ENCODE measurements around the gene CADPS2. TPM values are rescaled to one million over a fixed set of nuclear protein-coding genes. Genes with fewer than 3 reads are reported as not detected.

CADPS2 gene
- total and polyA plus RNA-seq, 7 donors, result 4.7 to 13.0 (median 9.5) TPM

GRCh38 chr7:122746948-122747347 is 139.3 kb downstream of the CADPS2 start:
- Histone ChIP-seq H3K27ac (no peak overlapping the region), H3K4me1 (no peaks in the 10 kb centered on the region), H3K36me3 (no peaks in the 10 kb centered on the region), H3K27me3 (no peaks in the 10 kb centered on the region), H3K4me3 (no peak overlapping the region), H3K9me3 (no peaks in the 10 kb centered on the region)
- no peak for DNase-seq
- intact Hi-C loops (cut with DNase I), result no loop called here
- no peak for TF ChIP-seq CTCF (IDR thresholded peaks at IDR 0.05)
- no peak for TF ChIP-seq POLR2A (IDR thresholded peaks at IDR 0.05)
- TF ChIP-seq EP300 (IDR thresholded peaks at IDR 0.05), result no peak
- TF ChIP-seq POLR2AphosphoS5 (IDR thresholded peaks at IDR 0.05), result no peak
- WGBS, 2 donors, result 70 to 96% methylated on average over 2 of the region's 2 CpGs

GRCh38 chr7:122743211-122743610 is 143.0 kb downstream of the CADPS2 start:
- Histone ChIP-seq H3K27me3 (no peaks in the 10 kb centered on the region), H3K4me3 (no peak overlapping the region), H3K27ac (no peak overlapping the region), H3K4me1 (no peaks in the 10 kb centered on the region), H3K9me3 (no peaks in the 10 kb centered on the region), H3K36me3 (no peaks in the 10 kb centered on the region)
- no peak for DNase-seq
- TF ChIP-seq EP300 (IDR thresholded peaks at IDR 0.05), result no peak
- TF ChIP-seq CTCF (IDR thresholded peaks at IDR 0.05), result no peak
- TF ChIP-seq POLR2A (IDR thresholded peaks at IDR 0.05), result no peak
- TF ChIP-seq POLR2AphosphoS5 (IDR thresholded peaks at IDR 0.05), result no peak
- intact Hi-C loops (cut with DNase I), result no loop called here

GRCh38 chr7:122738947-122739346 is 147.3 kb downstream of the CADPS2 start:
- no peak overlapping the region for H3K27ac ChIP-seq
- H3K36me3 ChIP-seq, result no peaks in the 10 kb centered on the region
- no peak for TF ChIP-seq CTCF (IDR thresholded peaks at IDR 0.05)
- no peak for TF ChIP-seq EP300 (IDR thresholded peaks at IDR 0.05)
- no peak for TF ChIP-seq POLR2AphosphoS5 (IDR thresholded peaks at IDR 0.05)
- no peak for TF ChIP-seq POLR2A (IDR thresholded peaks at IDR 0.05)
- H3K27me3 ChIP-seq, result no peaks in the 10 kb centered on the region
- H3K9me3 ChIP-seq, result no peaks in the 10 kb centered on the region
- H3K4me1 ChIP-seq, result no peaks in the 10 kb centered on the region
- intact Hi-C loops (cut with DNase I), result no loop called here
- 73 to 93% methylated on average over 2 of the region's 2 CpGs for WGBS, 2 donors
- DNase-seq, result no peak
- H3K4me3 ChIP-seq, result no peak overlapping the region

- no peak overlapping the region for H3K27ac ChIP-seq
- DNase-seq, result no peak
- WGBS, 2 donors, result 90 to 96% methylated on average over 1 of the region's 1 CpG
- no peaks in the 10 kb centered on the region for H3K27me3 ChIP-seq
- intact Hi-C loops (cut with DNase I), result no loop called here
- H3K4me1 ChIP-seq, result no peaks in the 10 kb centered on the region
- no peaks in the 10 kb centered on the region for H3K36me3 ChIP-seq
- H3K9me3 ChIP-seq, result no peaks in the 10 kb centered on the region
- H3K4me3 ChIP-seq, result no peak overlapping the region
- TF ChIP-seq CTCF (IDR thresholded peaks at IDR 0.05), result no peak
- no peak for TF ChIP-seq POLR2A (IDR thresholded peaks at IDR 0.05)
- TF ChIP-seq EP300 (IDR thresholded peaks at IDR 0.05), result no peak
These were observed 150.1 kb downstream of the CADPS2 start for GRCh38 chr7:122736183-122736582.

GRCh38 chr7:122727759-122728158 is 158.5 kb downstream of the CADPS2 start:
- Histone ChIP-seq H3K36me3 (no peaks in the 10 kb centered on the region), H3K4me3 (no peak overlapping the region), H3K9me3 (no peaks in the 10 kb centered on the region), H3K27me3 (no peaks in the 10 kb centered on the region), H3K4me1 (no peaks in the 10 kb centered on the region), H3K27ac (no peak overlapping the region)
- 79 to 85% methylated on average over 1 of the region's 1 CpG for WGBS, 2 donors
- intact Hi-C loops (cut with DNase I), result no loop called here
- no peak for DNase-seq
- TF ChIP-seq EP300 (IDR thresholded peaks at IDR 0.05), result no peak
- no peak for TF ChIP-seq POLR2AphosphoS5 (IDR thresholded peaks at IDR 0.05)
- TF ChIP-seq POLR2A (IDR thresholded peaks at IDR 0.05), result no peak
- TF ChIP-seq CTCF (IDR thresholded peaks at IDR 0.05), result no peak
